HFFc6 (cell line): ENCODE data around the gene PCDHGC4. TPM values are rescaled to one million over a fixed set of nuclear protein-coding genes. Genes with fewer than 3 reads are reported as not detected.

Experiments
- DNase-seq: peaks from one replicate; pipeline ENCODE4 v3.0.0-alpha.2; 2018
- H3K27ac Mint-ChIP-seq: 2 replicates; pipeline ENCODE4 v1.8.0; 2020; ENCODE audit warnings: mild to moderate bottlenecking, mixed read lengths
- H3K27me3 Mint-ChIP-seq: 2 replicates; pipeline ENCODE4 v1.8.0; 2021; ENCODE audit warnings: mild to moderate bottlenecking, moderate library complexity, mixed read lengths; ENCODE audit not compliant: insufficient read depth
- H3K36me3 Mint-ChIP-seq: 2 replicates; pipeline ENCODE4 v1.8.0; 2021; ENCODE audit warnings: low read depth, mixed read lengths
- H3K4me1 Mint-ChIP-seq: 2 replicates; pipeline ENCODE4 v1.8.0; 2020; ENCODE audit warnings: low read depth, mixed read lengths
- H3K4me3 Mint-ChIP-seq: 2 replicates; pipeline ENCODE4 v1.8.0; 2020; ENCODE audit warnings: mild to moderate bottlenecking, moderate library complexity, mixed read lengths
- H3K9me3 Mint-ChIP-seq: 2 replicates; pipeline ENCODE4 v1.8.0; 2020; ENCODE audit warnings: mild to moderate bottlenecking, mixed read lengths
- total RNA-seq, 6 experiments: library from RNA; stranded (reverse); fragmentation: NEBNext Ultra II Directional; extraction: Animal tissue kit (Norgen Biotek cat#: 25700); gene quantifications; 2 replicates in 1 of 6; 3 replicates in 5 of 6; pipeline ENCODE4 v1.2.3, GENCODE V29; 2021
- TF ChIP-seq, protein P1 (sequence below): fragments of 200-600 bp; sonication (generic); IDR thresholded peaks from 2 replicates; pipeline ENCODE4 v1.5.0; 2021; ENCODE audit warnings: antibody characterized with exemption, mild to moderate bottlenecking

Gene PCDHGC4
- total RNA-seq, 6 experiments from 2014 or later: 0.34 to 1.4 (median 0.62) TPM

DNA sequence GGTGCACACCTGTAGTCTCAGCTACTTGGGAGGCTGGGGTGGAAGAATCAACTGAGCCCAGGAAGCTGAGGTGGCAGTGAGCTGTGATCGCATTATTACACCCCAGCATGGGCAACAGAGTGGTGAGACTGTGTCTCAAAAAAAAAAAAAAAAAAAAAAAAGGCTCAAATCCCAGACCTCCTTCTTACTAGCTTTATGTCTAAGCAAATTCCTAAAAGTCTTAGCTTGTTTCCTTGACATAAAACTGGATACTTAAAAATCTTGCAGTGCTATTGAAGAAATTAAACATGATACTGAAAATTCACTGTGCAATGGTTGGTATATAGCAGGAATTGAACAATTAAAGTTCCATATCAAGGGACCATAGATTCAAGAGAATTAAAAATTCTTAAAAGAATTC is 49.1 kb downstream of the PCDHGC4 start:
- peaks cover 14% of the 10 kb centered on the region for H3K36me3 Mint-ChIP-seq
- H3K9me3 Mint-ChIP-seq: no peaks in the 10 kb centered on the region
- H3K27me3 Mint-ChIP-seq: peaks cover 2% of the 10 kb centered on the region
- H3K4me1 Mint-ChIP-seq: peaks cover 16% of the 10 kb centered on the region
- no peak for DNase-seq
- no peak overlapping the region for H3K27ac Mint-ChIP-seq
- H3K4me3 Mint-ChIP-seq: no peak overlapping the region
- TF ChIP-seq, protein P1, sequence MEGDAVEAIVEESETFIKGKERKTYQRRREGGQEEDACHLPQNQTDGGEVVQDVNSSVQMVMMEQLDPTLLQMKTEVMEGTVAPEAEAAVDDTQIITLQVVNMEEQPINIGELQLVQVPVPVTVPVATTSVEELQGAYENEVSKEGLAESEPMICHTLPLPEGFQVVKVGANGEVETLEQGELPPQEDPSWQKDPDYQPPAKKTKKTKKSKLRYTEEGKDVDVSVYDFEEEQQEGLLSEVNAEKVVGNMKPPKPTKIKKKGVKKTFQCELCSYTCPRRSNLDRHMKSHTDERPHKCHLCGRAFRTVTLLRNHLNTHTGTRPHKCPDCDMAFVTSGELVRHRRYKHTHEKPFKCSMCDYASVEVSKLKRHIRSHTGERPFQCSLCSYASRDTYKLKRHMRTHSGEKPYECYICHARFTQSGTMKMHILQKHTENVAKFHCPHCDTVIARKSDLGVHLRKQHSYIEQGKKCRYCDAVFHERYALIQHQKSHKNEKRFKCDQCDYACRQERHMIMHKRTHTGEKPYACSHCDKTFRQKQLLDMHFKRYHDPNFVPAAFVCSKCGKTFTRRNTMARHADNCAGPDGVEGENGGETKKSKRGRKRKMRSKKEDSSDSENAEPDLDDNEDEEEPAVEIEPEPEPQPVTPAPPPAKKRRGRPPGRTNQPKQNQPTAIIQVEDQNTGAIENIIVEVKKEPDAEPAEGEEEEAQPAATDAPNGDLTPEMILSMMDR: no peak

DNA sequence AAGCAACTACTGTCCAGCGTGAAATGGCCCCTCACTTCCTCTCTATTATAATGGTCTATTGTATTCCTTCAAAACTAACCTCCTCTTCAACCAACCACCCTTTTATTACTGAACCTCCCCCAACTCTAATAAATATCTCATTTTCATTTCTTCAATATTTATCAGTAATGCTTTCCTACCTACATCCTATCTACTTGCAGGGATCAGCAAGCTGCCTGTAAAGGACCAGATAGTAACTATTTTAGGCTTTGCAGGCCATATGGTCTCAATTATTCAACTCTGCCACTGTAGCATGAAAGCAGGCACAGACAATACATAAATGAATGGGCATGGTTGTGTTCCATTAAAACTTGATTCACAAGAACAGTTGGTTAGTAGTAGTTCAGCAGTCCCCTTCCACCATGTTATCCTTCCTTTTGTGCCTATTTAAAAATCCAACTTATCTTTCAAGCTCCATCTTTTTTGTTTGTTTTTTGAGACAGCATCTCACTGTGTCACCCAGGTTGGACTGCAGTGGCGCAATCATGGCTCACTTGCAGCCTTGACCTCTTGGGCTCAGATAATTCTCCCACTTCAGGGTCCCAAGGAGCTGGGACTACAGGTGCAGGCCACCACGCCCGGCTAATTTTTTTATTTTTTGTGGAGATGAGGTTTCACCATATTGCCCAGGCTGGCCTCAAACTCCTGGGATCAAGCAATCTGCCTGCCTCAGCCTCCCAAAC is 49.8 kb downstream of the PCDHGC4 start:
- H3K4me1 Mint-ChIP-seq: peaks cover 16% of the 10 kb centered on the region
- H3K27me3 Mint-ChIP-seq: peaks cover 1% of the 10 kb centered on the region
- peaks cover 18% of the 10 kb centered on the region for H3K36me3 Mint-ChIP-seq
- TF ChIP-seq, protein P1: no peak
- no peaks in the 10 kb centered on the region for H3K9me3 Mint-ChIP-seq
- H3K27ac Mint-ChIP-seq: 0 out of 2 replicates have a peak overlapping the region, but pooled peaks have one; percentile 8
- no peak overlapping the region for H3K4me3 Mint-ChIP-seq
- no peak for DNase-seq

Other genes with a start within 250 kb of the PCDHGC4 start
- 1 to 10 TPM in 3 of 6 experiments, under 1 TPM in 3; 0.45 to 1.4 (median 0.99) TPM for gene PCDHB15, start 239.6 kb upstream of the PCDHGC4 start, total RNA-seq
- under 1 TPM in 1 of 6 experiments, not detected in 5; 0.17 TPM for gene SLC25A2, start 181.0 kb upstream of the PCDHGC4 start, total RNA-seq
- 10 to 100 TPM; 72.7 to 98.9 (median 74.8) TPM for gene TAF7, start 164.2 kb upstream of the PCDHGC4 start, total RNA-seq
- 1 to 10 TPM in 4 of 6 experiments, under 1 TPM in 2; 0.91 to 1.6 (median 1.2) TPM for gene PCDHGA1, start 154.5 kb upstream of the PCDHGC4 start, total RNA-seq
- gene PCDHGA2, start 146.3 kb upstream of the PCDHGC4 start, total RNA-seq: 1 to 10 TPM; 1.3 to 3.7 (median 1.5) TPM
- 10 to 100 TPM in 1 of 6 experiments, 1 to 10 TPM in 5; 1.9 to 10.2 (median 2.7) TPM for gene PCDHGA3, start 141.2 kb upstream of the PCDHGC4 start, total RNA-seq
- 1 to 10 TPM; 2.6 to 4.5 (median 3.4) TPM for gene PCDHGB1, start 134.9 kb upstream of the PCDHGC4 start, total RNA-seq
- 1 to 10 TPM; 3.6 to 6.3 (median 5.2) TPM for gene PCDHGA4, start 130.0 kb upstream of the PCDHGC4 start, total RNA-seq
- 10 to 100 TPM in 1 of 6 experiments, 1 to 10 TPM in 5; 4.4 to 10.3 (median 5.5) TPM for gene PCDHGB2, start 125.0 kb upstream of the PCDHGC4 start, total RNA-seq
- gene PCDHGA5, start 120.9 kb upstream of the PCDHGC4 start, total RNA-seq: 1 to 10 TPM in 3 of 6 experiments, under 1 TPM in 3; 0.74 to 1.8 (median 1.0) TPM
- gene PCDHGB3, start 114.8 kb upstream of the PCDHGC4 start, total RNA-seq: 1 to 10 TPM; 3.9 to 4.5 (median 4.3) TPM
- 1 to 10 TPM; 1.8 to 2.8 (median 2.8) TPM for gene PCDHGA6, start 111.1 kb upstream of the PCDHGC4 start, total RNA-seq
- 10 to 100 TPM in 4 of 6 experiments, 1 to 10 TPM in 2; 2.4 to 12.5 (median 11.6) TPM for gene PCDHGA7, start 102.3 kb upstream of the PCDHGC4 start, total RNA-seq
- gene PCDHGB4, start 97.3 kb upstream of the PCDHGC4 start, total RNA-seq: 10 to 100 TPM in 4 of 6 experiments, 1 to 10 TPM in 2; 2.4 to 19.6 (median 16.6) TPM
- gene PCDHGA8, start 92.4 kb upstream of the PCDHGC4 start, total RNA-seq: 1 to 10 TPM in 1 of 6 experiments, under 1 TPM in 5; 0.52 to 1.0 (median 0.90) TPM
- 10 to 100 TPM in 2 of 6 experiments, 1 to 10 TPM in 4; 8.8 to 14.6 (median 9.6) TPM for gene PCDHGB5, start 87.1 kb upstream of the PCDHGC4 start, total RNA-seq
- 1 to 10 TPM in 2 of 6 experiments, under 1 TPM in 4; 0.69 to 1.6 (median 0.88) TPM for gene PCDHGA9, start 82.3 kb upstream of the PCDHGC4 start, total RNA-seq
- gene PCDHGB6, start 77.0 kb upstream of the PCDHGC4 start, total RNA-seq: 1 to 10 TPM in 4 of 6 experiments, under 1 TPM in 2; 0.79 to 1.4 (median 1.1) TPM
- gene PCDHGA10, start 72.0 kb upstream of the PCDHGC4 start, total RNA-seq: 1 to 10 TPM in 1 of 6 experiments, under 1 TPM in 5; 0.61 to 1.3 (median 0.78) TPM
- 10 to 100 TPM in 2 of 6 experiments, 1 to 10 TPM in 4; 5.8 to 21.7 (median 6.8) TPM for gene PCDHGB7, start 67.4 kb upstream of the PCDHGC4 start, total RNA-seq
- gene PCDHGA11, start 64.0 kb upstream of the PCDHGC4 start, total RNA-seq: 10 to 100 TPM in 3 of 6 experiments, 1 to 10 TPM in 3; 2.3 to 11.4 (median 9.8) TPM
- 10 to 100 TPM in 4 of 6 experiments, 1 to 10 TPM in 2; 8.8 to 21.0 (median 18.9) TPM for gene PCDHGA12, start 54.5 kb upstream of the PCDHGC4 start, total RNA-seq
- 100 to 1,000 TPM; 126 to 150 (median 132) TPM for gene PCDHGC3, start 9.1 kb upstream of the PCDHGC4 start, total RNA-seq
- 1 to 10 TPM; 2.3 to 5.7 (median 2.7) TPM for gene PCDHGC5, start 4.1 kb downstream of the PCDHGC4 start, total RNA-seq
- 100 to 1,000 TPM; 105 to 119 (median 109) TPM for gene DIAPH1, start 134.0 kb downstream of the PCDHGC4 start, total RNA-seq
- 10 to 100 TPM; 52.1 to 63.7 (median 55.1) TPM for gene HDAC3, start 151.8 kb downstream of the PCDHGC4 start, total RNA-seq
- gene RELL2, start 152.0 kb downstream of the PCDHGC4 start, total RNA-seq: 1 to 10 TPM; 2.2 to 4.4 (median 3.0) TPM
- gene FCHSD1, start 166.4 kb downstream of the PCDHGC4 start, total RNA-seq: 10 to 100 TPM; 20.8 to 31.7 (median 25.3) TPM
- 10 to 100 TPM in 5 of 6 experiments, 1 to 10 TPM in 1; 9.0 to 14.7 (median 13.2) TPM for gene ARAP3, start 197.2 kb downstream of the PCDHGC4 start, total RNA-seq